GM19099 (cell line): ENCODE measurements around the gene RNF223.

ENCODE experiments used
- POLR2A ChIP-seq: IDR thresholded peaks from 3 replicates; pipeline ENCODE4 v1.6.1; 2011; ENCODE audit warnings: low read depth; ENCODE audit not compliant: insufficient read length; ENCODE audit errors: extremely low read depth

RNF223 gene

DNA sequence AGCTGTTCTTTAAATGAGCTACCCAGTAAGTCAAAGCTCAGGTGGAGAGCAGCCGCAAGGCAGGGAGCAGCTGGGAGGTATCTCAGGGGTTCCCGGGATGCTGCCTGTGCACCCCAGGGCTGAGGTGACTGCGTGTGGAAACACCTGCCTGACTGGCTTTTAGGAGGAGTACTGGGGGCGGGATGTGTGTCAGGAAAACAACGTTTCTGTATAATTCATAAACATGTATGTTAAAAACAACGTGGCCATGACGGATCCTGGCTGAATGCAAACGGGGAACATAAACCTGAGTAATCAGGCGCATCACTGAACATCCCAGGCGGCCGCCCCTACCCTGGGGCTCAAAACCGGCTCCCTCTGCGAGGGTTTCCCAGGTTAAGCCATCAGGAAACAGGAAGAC, 40.3 kb upstream of the RNF223 start:
- TF ChIP-seq POLR2A: no peak

DNA sequence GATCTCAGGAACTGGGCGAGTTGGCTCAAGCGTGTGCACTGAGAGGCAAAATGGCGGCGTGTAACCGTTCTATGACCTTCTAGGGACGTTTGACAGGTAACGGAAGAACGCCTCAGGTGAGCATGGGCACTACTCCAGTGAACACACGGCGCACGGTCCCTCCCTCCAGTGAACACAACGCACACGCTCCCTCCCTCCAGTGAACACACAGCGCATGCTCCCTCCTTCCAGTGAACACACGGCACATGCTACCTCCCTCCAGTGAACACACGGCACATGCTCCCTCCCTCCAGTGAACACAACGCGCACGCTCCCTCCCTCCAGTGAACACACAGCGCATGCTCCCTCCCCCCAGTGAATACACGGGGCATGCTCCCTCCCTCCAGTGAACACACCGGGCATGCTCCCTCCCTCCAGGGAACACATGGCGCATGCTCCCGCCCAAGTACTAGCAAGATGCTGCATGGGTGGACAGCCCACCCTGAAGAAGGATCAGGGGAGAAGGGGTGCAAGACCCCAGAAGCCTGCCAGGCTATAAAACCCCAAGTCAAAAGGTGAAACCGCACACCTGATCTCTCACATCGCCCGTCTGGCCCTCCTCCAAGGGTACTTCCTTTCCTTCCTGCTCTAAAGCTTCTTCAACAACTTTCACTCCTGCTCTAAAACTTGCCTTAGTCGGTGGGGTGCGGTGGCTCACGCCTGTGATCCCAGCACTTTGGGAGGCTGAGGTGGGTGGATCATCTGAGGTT, 38.3 kb upstream of the RNF223 start:
- no peak for TF ChIP-seq POLR2A

DNA sequence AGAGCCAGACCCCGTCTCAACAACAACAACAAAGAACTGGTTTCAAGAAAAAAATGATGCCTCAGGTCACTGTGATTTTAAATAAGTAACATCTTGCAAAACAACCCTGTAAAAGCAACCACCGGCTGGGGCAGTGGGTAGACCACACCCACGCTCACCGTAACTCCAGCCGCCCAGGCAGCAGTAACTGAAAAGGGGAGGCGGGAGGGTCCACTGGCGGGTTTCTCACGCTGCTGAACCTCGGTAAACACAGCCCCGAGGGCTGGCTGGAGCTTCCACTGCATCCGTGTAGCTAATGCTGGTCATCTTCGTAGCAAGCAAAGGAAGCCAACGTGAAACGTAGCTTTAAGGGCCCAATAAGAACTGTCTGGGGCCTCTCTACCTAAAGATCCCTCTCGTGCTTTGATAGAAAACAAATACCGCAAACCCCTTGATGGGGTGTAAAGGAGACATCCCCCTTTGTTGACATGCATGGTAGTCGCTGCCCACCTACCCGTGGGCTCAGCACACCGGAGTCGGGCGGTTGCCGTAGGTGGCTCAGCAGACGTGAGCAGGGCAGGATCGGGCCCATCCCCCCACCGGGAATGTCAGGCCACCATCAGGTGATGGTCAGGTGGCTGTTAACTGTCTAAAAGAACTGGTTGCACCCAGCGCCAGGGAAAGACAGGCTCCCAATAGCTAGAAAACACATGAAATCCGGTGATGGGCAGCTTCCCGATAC, 37.6 kb upstream of the RNF223 start:
- TF ChIP-seq POLR2A: no peak

DNA sequence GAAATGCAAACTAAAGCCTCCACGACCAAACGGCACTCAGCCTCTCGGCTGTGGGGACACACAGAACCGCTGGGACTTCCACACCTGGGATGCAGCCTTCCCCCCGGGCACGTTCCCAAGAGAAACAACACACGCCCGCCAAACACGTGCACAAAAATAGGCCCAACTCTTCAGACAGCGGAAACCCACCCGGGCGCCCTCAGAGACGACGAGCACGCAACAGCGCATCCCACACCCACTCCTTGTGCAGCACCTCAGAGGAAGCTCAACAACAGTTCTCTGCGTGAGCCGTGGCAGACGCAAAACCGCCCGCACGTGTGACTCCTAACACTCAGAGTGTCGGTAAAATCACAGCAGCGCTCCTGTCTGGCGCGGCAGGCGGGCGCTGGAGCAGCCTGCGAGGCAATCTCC, 36.5 kb upstream of the RNF223 start:
- no peak for TF ChIP-seq POLR2A

DNA sequence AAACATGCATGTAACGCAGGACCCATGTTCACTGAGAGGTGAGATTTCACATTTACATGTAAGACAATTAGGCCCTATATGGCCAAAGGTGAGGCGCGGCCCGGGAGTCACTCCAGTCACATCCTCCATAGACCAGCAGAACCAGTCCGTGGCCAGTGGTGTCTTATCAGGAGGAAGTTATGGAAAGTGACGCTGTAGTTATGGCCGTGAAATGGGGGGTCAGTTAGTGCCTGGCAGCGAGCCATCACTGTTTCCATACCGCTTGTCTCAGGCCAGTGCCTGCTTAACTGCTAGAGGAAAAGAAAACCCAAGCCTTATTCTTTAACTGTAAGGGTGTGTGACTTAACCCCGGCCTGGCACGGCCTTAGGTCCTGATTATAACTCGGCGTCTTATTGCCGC, 35.6 kb upstream of the RNF223 start:
- no peak for TF ChIP-seq POLR2A

DNA sequence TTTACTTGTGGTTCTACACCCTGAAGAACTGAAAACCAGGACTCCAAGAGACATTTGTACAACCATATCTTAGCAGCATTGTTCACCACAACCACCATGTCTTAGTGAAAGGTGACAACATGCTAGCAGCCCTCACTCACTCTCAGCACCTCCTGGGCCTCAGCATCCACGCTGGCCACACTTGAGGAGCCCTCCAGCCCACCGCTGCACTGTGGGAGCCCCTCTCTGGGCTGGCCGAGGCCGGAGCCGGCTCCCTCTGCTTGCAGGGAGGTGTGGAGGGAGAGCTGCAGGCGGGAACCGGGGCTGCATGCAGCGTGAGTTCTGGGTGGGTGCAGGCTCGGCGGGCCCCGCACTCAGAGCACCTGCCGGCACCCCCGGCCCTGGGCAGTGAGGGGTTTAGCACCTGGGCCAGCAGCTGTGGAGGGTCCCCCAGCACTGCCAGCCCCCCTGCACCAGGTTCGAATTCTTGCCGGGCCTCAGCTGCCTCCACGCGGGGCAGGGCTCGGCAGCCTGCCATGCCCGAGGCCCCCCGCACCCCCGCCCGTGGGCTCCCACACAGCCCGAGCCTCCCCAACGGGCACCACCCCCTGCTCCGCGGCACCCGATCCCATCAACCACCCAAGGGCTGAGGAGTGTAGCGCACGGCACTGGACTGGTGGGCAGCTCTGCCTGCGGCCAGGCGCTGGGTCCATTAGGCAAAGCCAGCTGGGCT, 32.6 kb upstream of the RNF223 start:
- TF ChIP-seq POLR2A: no peak

DNA sequence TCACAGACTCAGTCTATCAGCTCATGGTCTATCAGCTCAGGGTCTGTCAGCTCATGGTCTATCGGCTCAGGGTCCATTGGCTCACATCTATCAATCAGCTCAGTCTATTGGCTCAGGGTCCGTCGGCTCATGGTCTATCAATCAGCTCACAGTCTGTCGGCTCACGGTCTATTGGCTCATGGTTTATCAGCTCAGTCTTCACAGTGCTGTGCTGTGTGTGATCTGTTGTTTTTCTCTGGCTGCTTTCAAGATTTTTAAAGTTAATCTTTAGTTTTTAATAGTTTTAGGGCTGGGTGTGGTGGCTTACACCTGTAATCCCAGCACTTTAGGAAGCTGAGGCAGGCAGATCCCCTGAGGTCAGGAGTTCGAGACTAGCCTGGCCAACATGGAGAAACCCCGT, 27.4 kb upstream of the RNF223 start:
- no peak for TF ChIP-seq POLR2A

DNA sequence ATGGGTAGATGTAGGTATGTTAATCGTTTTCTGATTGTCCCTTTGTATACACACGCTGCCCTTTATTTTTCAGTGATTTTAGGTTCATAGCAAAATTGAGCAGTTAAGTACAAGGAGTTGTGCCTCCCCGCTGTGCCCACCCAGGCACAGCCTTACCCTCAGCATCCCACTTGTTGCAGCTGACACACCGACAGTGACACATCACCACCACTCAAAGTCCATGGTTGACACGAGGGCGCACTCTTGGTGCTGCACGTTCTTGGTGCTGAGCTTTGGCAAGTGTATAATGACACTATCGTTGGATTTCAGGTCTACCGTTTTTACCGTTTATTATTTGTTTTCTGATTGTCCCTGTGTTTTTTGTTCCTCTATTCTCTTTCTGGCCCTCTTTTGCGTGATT, 26.2 kb upstream of the RNF223 start:
- no peak for TF ChIP-seq POLR2A

DNA sequence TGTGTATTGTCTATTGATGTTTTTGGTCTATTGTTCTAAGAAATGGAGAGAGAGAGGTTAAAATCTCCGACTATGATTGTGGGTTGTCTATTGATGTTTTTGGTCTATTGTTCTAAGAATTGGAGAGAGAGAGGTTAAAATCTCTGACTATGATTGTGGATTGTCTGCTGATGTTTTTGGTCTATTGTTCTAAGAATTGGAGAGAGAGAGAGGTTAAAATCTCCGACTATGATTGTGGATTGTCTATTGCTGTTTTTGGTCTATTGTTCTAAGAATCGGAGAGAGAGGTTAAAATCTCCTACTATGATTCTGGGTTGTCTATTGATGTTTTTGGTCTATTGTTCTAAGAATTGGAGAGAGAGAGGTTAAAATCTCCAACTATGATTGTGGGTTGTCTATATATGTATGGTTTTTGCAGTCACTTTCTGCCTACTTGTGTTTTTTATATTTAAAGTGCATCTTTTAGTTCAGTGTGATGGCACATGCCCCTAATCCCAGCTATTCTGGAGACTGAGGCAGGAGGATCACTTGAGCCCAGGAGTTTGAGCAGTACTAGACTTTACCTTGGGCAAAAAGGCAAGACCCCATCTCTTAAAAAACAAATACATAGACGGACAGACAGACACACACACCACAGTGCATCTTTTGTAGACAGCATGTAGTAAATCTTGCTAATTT, 25.5 kb upstream of the RNF223 start:
- no peak for TF ChIP-seq POLR2A

DNA sequence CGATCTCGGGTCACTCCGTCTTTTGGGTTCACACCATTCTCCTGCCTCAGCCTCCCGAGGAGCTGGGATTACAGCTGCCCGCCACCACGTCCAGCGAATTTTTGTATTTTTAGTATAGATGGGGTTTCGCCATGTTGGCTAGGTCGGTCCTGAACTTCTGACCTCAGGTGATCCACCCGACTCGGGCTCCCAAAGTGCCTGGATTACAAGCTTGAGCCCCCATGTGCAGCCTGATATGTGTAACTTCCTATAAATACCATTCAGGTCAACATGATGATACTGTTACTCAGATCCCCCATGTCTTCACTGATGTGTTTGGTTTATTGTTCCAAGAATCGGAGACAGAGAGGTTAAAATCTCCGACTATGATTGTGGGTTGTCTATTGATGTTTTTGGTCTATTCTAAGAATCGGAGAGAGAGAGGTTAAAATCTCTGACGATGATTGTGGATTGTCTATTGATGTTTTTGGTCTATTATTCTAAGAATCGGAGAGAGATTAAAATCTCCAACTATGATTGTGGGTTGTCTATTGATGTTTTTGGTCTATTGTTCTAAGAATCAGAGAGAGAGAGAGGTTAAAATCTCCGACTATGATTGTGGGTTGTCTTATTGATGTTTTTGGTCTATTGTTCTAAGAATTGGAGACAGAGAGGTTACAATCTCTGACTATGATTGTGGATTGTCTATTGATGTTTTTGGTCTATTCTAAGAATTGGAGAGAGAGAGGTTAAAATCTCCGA, 24.7 kb upstream of the RNF223 start:
- TF ChIP-seq POLR2A: no peak

DNA sequence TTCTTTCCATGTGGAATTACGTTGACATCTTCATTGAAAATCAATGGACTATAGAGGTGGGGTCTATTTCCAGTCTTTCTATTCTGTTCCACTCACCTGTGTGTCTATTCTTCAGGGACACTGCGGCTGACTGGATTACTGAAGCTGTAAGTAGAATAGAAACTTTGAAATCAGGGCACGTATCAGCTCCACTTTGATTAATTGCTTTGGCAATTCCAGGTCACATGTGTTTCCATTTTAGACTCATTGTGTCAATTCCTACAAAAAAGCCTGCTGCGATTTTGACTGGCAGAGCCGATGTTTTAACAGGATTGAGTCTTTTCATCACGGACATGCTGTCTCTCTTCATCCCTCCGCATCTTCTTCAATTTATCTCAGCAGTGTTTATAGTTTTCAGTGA, 20.9 kb upstream of the RNF223 start:
- TF ChIP-seq POLR2A: no peak

DNA sequence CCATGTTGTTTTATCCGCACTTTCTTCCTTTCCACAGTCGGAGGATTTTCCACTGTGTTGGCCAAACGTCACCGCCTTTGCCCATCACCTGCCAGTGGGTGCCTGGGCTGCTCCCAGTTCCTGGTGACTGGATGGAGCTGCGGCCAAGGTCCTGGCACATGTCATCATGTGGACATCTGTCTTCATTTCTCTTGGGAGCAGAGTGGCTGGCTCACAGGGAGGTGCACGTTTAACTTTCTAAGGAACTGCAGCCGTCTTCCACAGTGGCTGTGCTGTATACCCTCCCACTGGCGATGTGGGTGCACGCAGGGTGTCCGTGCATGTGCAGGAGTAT, 19.5 kb upstream of the RNF223 start:
- no peak for TF ChIP-seq POLR2A

DNA sequence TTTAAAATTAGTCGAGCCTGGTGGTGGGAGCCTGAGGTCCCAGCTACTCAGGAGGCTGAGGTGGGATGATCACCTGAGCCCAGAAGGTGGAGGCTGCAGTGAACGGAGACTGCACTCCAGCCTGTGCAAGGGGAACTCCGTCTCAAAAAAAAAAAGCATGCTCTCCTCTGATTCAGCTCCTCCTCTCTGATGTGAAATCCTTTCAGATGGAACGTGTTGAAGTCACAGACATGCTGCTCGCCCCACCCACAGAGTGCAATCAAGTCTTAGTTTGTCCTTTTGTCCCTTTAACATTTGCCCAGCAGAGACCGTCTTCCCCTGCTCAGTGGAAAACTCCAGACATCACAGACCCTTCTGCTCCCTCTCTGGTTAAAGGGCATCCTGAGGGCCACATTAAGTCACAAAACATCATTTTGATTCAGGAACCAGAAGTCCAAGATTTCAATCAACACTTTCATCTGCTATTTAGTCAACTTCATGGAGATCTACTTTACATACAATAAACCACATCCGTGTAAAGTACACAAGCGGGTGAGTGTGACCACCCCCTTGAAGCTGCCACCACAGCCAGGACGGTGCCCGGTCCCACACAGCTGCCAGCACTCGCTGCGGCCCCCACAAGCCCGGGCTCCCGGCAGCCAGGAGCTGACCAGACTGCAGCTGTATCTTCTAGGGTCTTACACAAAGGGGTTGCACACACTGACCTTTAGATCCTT, 18.9 kb upstream of the RNF223 start:
- TF ChIP-seq POLR2A: no peak
